ENCODE measurements around the gene FHL1.

- no peak for TF ChIP-seq CTCF (IDR thresholded peaks at IDR 0.05)
- TF ChIP-seq POLR2A (IDR thresholded peaks at IDR 0.05), result no peak
Measured at GRCh38 chrX:136183917-136184316, 36.6 kb downstream of the FHL1 start.

Measured in thyroid gland (tissue), 4 donors.